HL-60 (cell line): ENCODE data around the gene CSAD.

Experiments
- DNase-seq, 2 experiments: peaks; one replicate each; pipeline ENCODE4 v3.0.0-alpha.2; 2010 to 2020; ENCODE audit warnings: low read depth in 1 of 2, low spot score in 1 of 2
- H3K27ac ChIP-seq: fragments of 250-450 bp; sonication (Bioruptor Pico); replicated peaks from 2 replicates; pipeline ENCODE4 v1.5.1; 2020; ENCODE audit warnings: mild to moderate bottlenecking, moderate library complexity
- H3K27me3 ChIP-seq: fragments of 250-450 bp; sonication (Bioruptor Pico); 2 replicates; pipeline ENCODE4 v1.5.1; 2021; ENCODE audit warnings: mild to moderate bottlenecking, moderate library complexity; ENCODE audit not compliant: insufficient read depth, poor library complexity, severe bottlenecking
- H3K4me3 ChIP-seq: replicated peaks from 2 replicates; pipeline ENCODE4 v1.5.1; 2011; ENCODE audit warnings: mild to moderate bottlenecking, control low read depth, low read length; ENCODE audit not compliant: insufficient read depth
- CTCF ChIP-seq: IDR thresholded peaks from one replicate; pipeline ENCODE4 v1.5.1; 2011; ENCODE audit warnings: low read length, control low read depth, inconsistent platforms; ENCODE audit not compliant: insufficient read depth
- GABPA ChIP-seq: IDR thresholded peaks from 2 replicates; pipeline ENCODE4 v1.6.1; 2012; ENCODE audit warnings: low read depth
- POLR2AphosphoS5 ChIP-seq: IDR thresholded peaks from 2 replicates; pipeline ENCODE4 v1.6.1; 2012; ENCODE audit warnings: low read depth
- REST ChIP-seq: IDR thresholded peaks from 2 replicates; pipeline ENCODE4 v1.6.1; 2012; ENCODE audit warnings: low read depth; ENCODE audit not compliant: insufficient replicate concordance
- SPI1 ChIP-seq: IDR thresholded peaks from 2 replicates; pipeline ENCODE4 v1.6.1; 2012; ENCODE audit warnings: low read depth, mild to moderate bottlenecking, borderline replicate concordance

CSAD gene

GRCh38 chr12:53214221-53214620 lies 33.5 kb upstream of the CSAD start:
- TF ChIP-seq GABPA = no peak
- H3K27ac ChIP-seq = no peak overlapping the region
- no peak overlapping the region for H3K4me3 ChIP-seq
- no peaks in the 10 kb centered on the region for H3K27me3 ChIP-seq
- no peak for DNase-seq

- peak in 1 of 2 experiments; percentile 80 for DNase-seq
- Histone ChIP-seq H3K4me3 (no peak overlapping the region), H3K27ac (no peak overlapping the region), H3K27me3 (no peaks in the 10 kb centered on the region)
- TF ChIP-seq POLR2AphosphoS5 = no peak
- no peak for TF ChIP-seq REST
- no peak for TF ChIP-seq SPI1
- peak; percentile 91 for TF ChIP-seq CTCF
These were observed 32.6 kb upstream of the CSAD start for GRCh38 chr12:53213348-53213747.

GRCh38 chr12:53212931-53213330 lies 32.2 kb upstream of the CSAD start:
- TF ChIP-seq POLR2AphosphoS5 (no peak), GABPA (no peak), CTCF (no peak), SPI1 (no peak), REST (no peak)
- no peak overlapping the region for H3K4me3 ChIP-seq
- H3K27ac ChIP-seq = no peak overlapping the region
- no peaks in the 10 kb centered on the region for H3K27me3 ChIP-seq
- no peak for DNase-seq

- Histone ChIP-seq H3K27me3 (no peaks in the 10 kb centered on the region), H3K27ac (no peak overlapping the region)
- TF ChIP-seq REST (no peak), CTCF (peak; percentile 9), POLR2AphosphoS5 (no peak)
These were observed 31.0 kb upstream of the CSAD start for GRCh38 chr12:53211476-53212381.

More at GRCh38 chr12:53211476-53212381, 31.0 kb upstream of the CSAD start:
- DNase-seq = no peak
- no peak overlapping the region for H3K4me3 ChIP-seq
